PFSK-1 (cell line): ENCODE data around the gene TRAP1.

Source experiments
- FOXP2 ChIP-seq: optimal IDR thresholded peaks from 2 replicates; pipeline ENCODE3; 2011; ENCODE audit warnings: borderline replicate concordance, control low read depth, inconsistent platforms; ENCODE audit not compliant: insufficient read depth; ENCODE audit errors: extremely low read length, extremely low read depth
- POLR2AphosphoS5 ChIP-seq: IDR thresholded peaks from 2 replicates; pipeline ENCODE4 v1.6.1; 2012; ENCODE audit warnings: low read depth, mild to moderate bottlenecking, control low read depth, low read length, moderate library complexity
- REST ChIP-seq, 2 experiments: IDR thresholded peaks; 2 replicates each; pipeline versions ENCODE4 v1.6.1 to v1.8.0; 2011 to 2012; ENCODE audit warnings: low read depth in 2 of 2, low read length in 2 of 2, control low read depth in 1 of 2, inconsistent platforms in 1 of 2, mild to moderate bottlenecking in 1 of 2, moderate library complexity in 1 of 2; ENCODE audit not compliant: insufficient read depth in 1 of 2
- SIN3A ChIP-seq: IDR thresholded peaks from 2 replicates; pipeline ENCODE4 v1.6.1; 2012; ENCODE audit warnings: mild to moderate bottlenecking, low read length, moderate library complexity, borderline replicate concordance; ENCODE audit not compliant: insufficient read depth
- TAF1 ChIP-seq: IDR thresholded peaks from 2 replicates; pipeline ENCODE4 v1.6.1; 2012; ENCODE audit warnings: low read length, control low read depth, borderline replicate concordance; ENCODE audit not compliant: insufficient read depth

DNA sequence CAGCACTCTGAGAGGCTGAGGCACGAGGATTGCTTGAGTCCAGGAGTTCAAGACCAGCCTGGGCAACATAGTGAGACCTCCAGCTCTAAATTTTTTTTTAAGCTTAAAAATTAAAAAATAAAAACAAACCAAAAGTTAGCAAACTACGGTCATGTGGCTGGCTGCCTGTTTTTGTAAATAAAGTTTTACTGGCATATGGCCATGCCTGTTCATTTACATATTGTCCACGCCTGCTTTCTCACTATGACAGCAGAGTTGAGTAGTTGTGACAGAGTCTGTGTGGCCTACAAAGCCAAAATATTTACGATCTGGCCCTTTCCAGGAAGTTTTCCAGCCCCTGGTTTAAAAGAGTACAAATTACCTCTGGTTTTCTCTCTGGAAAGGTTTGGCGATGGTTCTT, 109.3 kb downstream of the TRAP1 start:
- TF ChIP-seq REST (IDR thresholded peaks at IDR 0.05; ENCODE audit: insufficient read depth in 1 of 2, low read depth in 2 of 2, low read length in 2 of 2) (no peak), TAF1 (no peak), POLR2AphosphoS5 (no peak), SIN3A (no peak), FOXP2 (no peak)
